Activated naive CD4-positive, alpha-beta T cell treated with anti-CD3 and anti-CD28 coated beads, Interleukin-2, amount 50 U/mL, for 24 hours (primary cell): ENCODE measurements around the gene STK17A.
"Not testable (repeated sequence)": the region's sequence is repeated elsewhere in the genome, so short reads cannot be mapped to it uniquely, and the experiment has no call there.

Experiments used
- H3K27ac Mint-ChIP-seq: one replicate; pipeline ENCODE4 v1.8.0; 2021; ENCODE audit warnings: mild to moderate bottlenecking, mixed read lengths
- H3K27me3 Mint-ChIP-seq: one replicate; pipeline ENCODE4 v1.8.0; 2021; ENCODE audit warnings: mixed read lengths
- H3K36me3 Mint-ChIP-seq: one replicate; pipeline ENCODE4 v1.8.0; 2021; ENCODE audit warnings: mixed read lengths
- H3K4me1 Mint-ChIP-seq: one replicate; pipeline ENCODE4 v1.8.0; 2021; ENCODE audit warnings: mixed read lengths
- H3K4me3 Mint-ChIP-seq: one replicate; pipeline ENCODE4 v1.8.0; 2021; ENCODE audit warnings: mild to moderate bottlenecking, mixed read lengths
- H3K9me3 Mint-ChIP-seq: one replicate; pipeline ENCODE4 v1.8.0; 2021; ENCODE audit warnings: mixed read lengths

Gene STK17A

GRCh38 chr7:43612128-43612527, 29.2 kb downstream of the STK17A start:
- Mint-ChIP-seq H3K9me3 (no peaks in the 10 kb centered on the region), H3K27me3 (no peaks in the 10 kb centered on the region), H3K36me3 (peaks cover 33% of the 10 kb centered on the region), H3K27ac (peak overlapping the region; percentile 82), H3K4me1 (peaks cover 71% of the 10 kb centered on the region), H3K4me3 (peak overlapping the region; percentile 57)

GRCh38 chr7:43612599-43613589, 30.0 kb downstream of the STK17A start:
- no peaks in the 10 kb centered on the region for H3K9me3 Mint-ChIP-seq
- peaks cover 33% of the 10 kb centered on the region for H3K36me3 Mint-ChIP-seq
- peak overlapping the region; percentile 95 for H3K27ac Mint-ChIP-seq
- H3K27me3 Mint-ChIP-seq, result no peaks in the 10 kb centered on the region
- H3K4me1 Mint-ChIP-seq, result peaks cover 67% of the 10 kb centered on the region
- H3K4me3 Mint-ChIP-seq, result peak overlapping the region; percentile 57

GRCh38 chr7:43615558-43616145, 32.7 kb downstream of the STK17A start:
- Mint-ChIP-seq H3K27me3 (no peaks in the 10 kb centered on the region), H3K27ac (peak overlapping the region; percentile 95), H3K9me3 (no peaks in the 10 kb centered on the region), H3K4me1 (peaks cover 48% of the 10 kb centered on the region), H3K36me3 (peaks cover 22% of the 10 kb centered on the region), H3K4me3 (peak overlapping the region; percentile 26)

GRCh38 chr7:43616977-43617376, 34.1 kb downstream of the STK17A start:
- Mint-ChIP-seq H3K9me3 (no peaks in the 10 kb centered on the region), H3K4me1 (peaks cover 49% of the 10 kb centered on the region), H3K27ac (no peak overlapping the region), H3K36me3 (peaks cover 25% of the 10 kb centered on the region), H3K4me3 (no peak overlapping the region), H3K27me3 (no peaks in the 10 kb centered on the region)

- H3K27me3 Mint-ChIP-seq, result no peaks in the 10 kb centered on the region
Observed at GRCh38 chr7:43618073-43618472, 35.2 kb downstream of the STK17A start.

GRCh38 chr7:43619213-43620012, 36.5 kb downstream of the STK17A start:
- Mint-ChIP-seq H3K4me3 (no peak overlapping the region), H3K27ac (no peak overlapping the region), H3K36me3 (peaks cover 21% of the 10 kb centered on the region), H3K27me3 (no peaks in the 10 kb centered on the region), H3K9me3 (no peaks in the 10 kb centered on the region), H3K4me1 (peaks cover 50% of the 10 kb centered on the region)

More at GRCh38 chr7:43618073-43618472, 35.2 kb downstream of the STK17A start:
- Mint-ChIP-seq H3K4me3 (no peak overlapping the region), H3K36me3 (peaks cover 22% of the 10 kb centered on the region), H3K4me1 (peaks cover 49% of the 10 kb centered on the region), H3K27ac (no peak overlapping the region), H3K9me3 (no peaks in the 10 kb centered on the region)

GRCh38 chr7:43621729-43622448, 39.0 kb downstream of the STK17A start:
- no peaks in the 10 kb centered on the region for H3K9me3 Mint-ChIP-seq
- H3K4me3 Mint-ChIP-seq, result peak overlapping the region; percentile 49
- H3K36me3 Mint-ChIP-seq, result peaks cover 25% of the 10 kb centered on the region
- no peaks in the 10 kb centered on the region for H3K27me3 Mint-ChIP-seq
- peaks cover 57% of the 10 kb centered on the region for H3K4me1 Mint-ChIP-seq
- H3K27ac Mint-ChIP-seq, result peak overlapping the region; percentile 72

GRCh38 chr7:43624156-43624555, 41.2 kb downstream of the STK17A start:
- H3K27me3 Mint-ChIP-seq, result no peaks in the 10 kb centered on the region
- peaks cover 32% of the 10 kb centered on the region for H3K36me3 Mint-ChIP-seq
- peak overlapping the region; percentile 45 for H3K4me3 Mint-ChIP-seq
- H3K9me3 Mint-ChIP-seq, result no peaks in the 10 kb centered on the region
- peaks cover 78% of the 10 kb centered on the region for H3K4me1 Mint-ChIP-seq
- H3K27ac Mint-ChIP-seq, result peak overlapping the region; percentile 89

GRCh38 chr7:43625453-43625852, 42.5 kb downstream of the STK17A start:
- Mint-ChIP-seq H3K9me3 (no peaks in the 10 kb centered on the region), H3K4me3 (peak overlapping the region; percentile 69), H3K27me3 (no peaks in the 10 kb centered on the region), H3K27ac (peak overlapping the region; percentile 89), H3K36me3 (peaks cover 33% of the 10 kb centered on the region), H3K4me1 (peaks cover 88% of the 10 kb centered on the region)

GRCh38 chr7:43625980-43626379, 43.1 kb downstream of the STK17A start:
- H3K27ac Mint-ChIP-seq, result peak overlapping the region; percentile 89

GRCh38 chr7:43626695-43627094, 43.8 kb downstream of the STK17A start:
- H3K9me3 Mint-ChIP-seq, result no peaks in the 10 kb centered on the region
- H3K4me1 Mint-ChIP-seq, result peaks cover 95% of the 10 kb centered on the region
- peaks cover 36% of the 10 kb centered on the region for H3K36me3 Mint-ChIP-seq
- H3K4me3 Mint-ChIP-seq, result no peak overlapping the region
- H3K27ac Mint-ChIP-seq, result peak overlapping the region; percentile 89
- H3K27me3 Mint-ChIP-seq, result no peaks in the 10 kb centered on the region

More at GRCh38 chr7:43625980-43626379, 43.1 kb downstream of the STK17A start:
- H3K36me3 Mint-ChIP-seq, result peaks cover 34% of the 10 kb centered on the region
- no peaks in the 10 kb centered on the region for H3K27me3 Mint-ChIP-seq
- peak overlapping the region; percentile 5 for H3K4me3 Mint-ChIP-seq
- peaks cover 93% of the 10 kb centered on the region for H3K4me1 Mint-ChIP-seq
- no peaks in the 10 kb centered on the region for H3K9me3 Mint-ChIP-seq

- peak overlapping the region; percentile 38 for H3K27ac Mint-ChIP-seq
- H3K36me3 Mint-ChIP-seq, result peaks cover 39% of the 10 kb centered on the region
- H3K4me1 Mint-ChIP-seq, result peaks cover 95% of the 10 kb centered on the region
- not testable (repeated sequence) for H3K4me3 Mint-ChIP-seq, H3K9me3 Mint-ChIP-seq, H3K27me3 Mint-ChIP-seq
Observed at GRCh38 chr7:43627798-43628197, 44.9 kb downstream of the STK17A start.

- Mint-ChIP-seq H3K36me3 (peaks cover 37% of the 10 kb centered on the region), H3K4me1 (peaks cover 95% of the 10 kb centered on the region), H3K27ac (peak overlapping the region; percentile 36), H3K9me3 (no peaks in the 10 kb centered on the region), H3K4me3 (peak overlapping the region; percentile 23), H3K27me3 (no peaks in the 10 kb centered on the region)
Observed at GRCh38 chr7:43628431-43628830, 45.5 kb downstream of the STK17A start.

GRCh38 chr7:43629857-43630256, 46.9 kb downstream of the STK17A start:
- Mint-ChIP-seq H3K27me3 (no peaks in the 10 kb centered on the region), H3K4me1 (peaks cover 91% of the 10 kb centered on the region), H3K9me3 (peaks cover 5% of the 10 kb centered on the region), H3K4me3 (no peak overlapping the region), H3K27ac (peak overlapping the region; percentile 87), H3K36me3 (peaks cover 37% of the 10 kb centered on the region)

- Mint-ChIP-seq H3K4me3 (peak overlapping the region; percentile 56), H3K36me3 (peaks cover 34% of the 10 kb centered on the region), H3K4me1 (peaks cover 89% of the 10 kb centered on the region), H3K9me3 (peaks cover 5% of the 10 kb centered on the region), H3K27ac (peak overlapping the region; percentile 88), H3K27me3 (no peaks in the 10 kb centered on the region)
Observed at GRCh38 chr7:43630482-43630881, 47.6 kb downstream of the STK17A start.
